HepG2 (cell line): ENCODE results near the gene UCK2. TPM values are rescaled to one million over a fixed set of nuclear protein-coding genes. Genes with fewer than 3 reads are reported as not detected.

Experiments used
- HMGXB4 ChIP-seq, 2 experiments: sonication (generic) in 1 of 2; formaldehyde crosslinking in 1 of 2; IDR thresholded peaks; 2 replicates each; pipeline versions ENCODE4 v1.4.0 to v1.6.1; 2018 to 2020; ENCODE audit warnings: missing genetic modification reagents in 2 of 2, borderline replicate concordance in 1 of 2, low read depth in 1 of 2, mild to moderate bottlenecking in 1 of 2, missing biosample characterization in 1 of 2
- MAFF ChIP-seq: IDR thresholded peaks from 2 replicates; pipeline ENCODE4 v1.6.1; 2011; ENCODE audit warnings: low read depth, low read length, improper control_type of control experiment
- NKX3-1 ChIP-seq: sonication (generic); formaldehyde crosslinking; IDR thresholded peaks from 2 replicates; pipeline ENCODE4 v1.5.0; 2020; ENCODE audit warnings: missing genetic modification reagents
- PHF20 ChIP-seq: sonication (generic); formaldehyde crosslinking; IDR thresholded peaks from 2 replicates; pipeline ENCODE4 v1.5.0; 2020; ENCODE audit warnings: mild to moderate bottlenecking, missing genetic modification reagents
- SNAI1 ChIP-seq: sonication (generic); formaldehyde crosslinking; IDR thresholded peaks from 2 replicates; pipeline ENCODE4 v1.5.0; 2020; ENCODE audit warnings: mild to moderate bottlenecking, missing genetic modification reagents, borderline replicate concordance
- TBX2 ChIP-seq: sonication (generic); formaldehyde crosslinking; IDR thresholded peaks from 2 replicates; pipeline ENCODE4 v1.5.0; 2020; ENCODE audit warnings: missing genetic modification reagents, mild to moderate bottlenecking, borderline replicate concordance
- ZNF543 ChIP-seq: sonication (generic); formaldehyde crosslinking; IDR thresholded peaks from 2 replicates; pipeline ENCODE4 v1.4.0; 2020; ENCODE audit warnings: mild to moderate bottlenecking, missing genetic modification reagents
- ZNF678 ChIP-seq: sonication (generic); formaldehyde crosslinking; IDR thresholded peaks from 2 replicates; pipeline ENCODE4 v1.4.0; 2020; ENCODE audit warnings: mild to moderate bottlenecking, missing genetic modification reagents
- ZNF841 ChIP-seq: sonication (generic); formaldehyde crosslinking; IDR thresholded peaks from 2 replicates; pipeline ENCODE4 v1.8.1; 2023; ENCODE audit warnings: missing genetic modification reagents, borderline replicate concordance
- polyA plus RNA-seq, 8 experiments: library from polyadenylated mRNA; depleted of rRNA in 3 of 8; stranded (reverse) in 7 of 8; unstranded in 1 of 8; fragments of >200 nt; fragmentation: Illumina TruSeq in 4 of 8; extraction: Trizol in 4 of 8; gene quantifications; 2 replicates each; pipeline versions ENCODE4 v1.2.1 to v1.2.3, GENCODE V29; 2011 to 2016; ENCODE audit warnings: low read depth in 4 of 8, missing spikeins in 1 of 8, mixed read lengths in 1 of 8; ENCODE audit not compliant: insufficient read depth in 1 of 8
- total RNA-seq, 5 experiments: library from RNA; depleted of rRNA; stranded (reverse); fragments of >200 nt; fragmentation: Illumina TruSeq; extraction: Trizol; gene quantifications; 2 replicates each; pipeline ENCODE4 v1.2.3, GENCODE V29; 2016; ENCODE audit warnings: low read depth in 1 of 5
- TF ChIP-seq, protein P1 (sequence below): sonication (generic); formaldehyde crosslinking; IDR thresholded peaks from 2 replicates; pipeline ENCODE4 v1.4.0; 2020; ENCODE audit warnings: mild to moderate bottlenecking, low read depth, missing genetic modification reagents
- TF ChIP-seq, protein P2 (sequence below), 2 experiments: fragments of 450-650 bp in 1 of 2; sonication (generic) in 1 of 2; formaldehyde crosslinking; IDR thresholded peaks; 2 replicates each; pipeline versions ENCODE4 v1.5.0 to v1.8.0; 2020 to 2022; ENCODE audit warnings: mild to moderate bottlenecking in 1 of 2, missing genetic modification reagents in 1 of 2
- TF ChIP-seq, protein P3 (sequence below): sonication (generic); formaldehyde crosslinking; IDR thresholded peaks from 2 replicates; pipeline ENCODE4 v1.4.0; 2020; ENCODE audit warnings: mild to moderate bottlenecking, missing genetic modification reagents
- TF ChIP-seq, protein P4 (sequence below): sonication (generic); formaldehyde crosslinking; IDR thresholded peaks from 2 replicates; pipeline ENCODE4 v1.5.1; 2020; ENCODE audit warnings: missing genetic modification reagents, mild to moderate bottlenecking, borderline replicate concordance

Gene UCK2
- total and polyA plus RNA-seq, 2 of the 13 experiments (the other 11 are each of a cell fraction or from before 2014, with no cell fraction given): 64.3 to 78.0 TPM

DNA sequence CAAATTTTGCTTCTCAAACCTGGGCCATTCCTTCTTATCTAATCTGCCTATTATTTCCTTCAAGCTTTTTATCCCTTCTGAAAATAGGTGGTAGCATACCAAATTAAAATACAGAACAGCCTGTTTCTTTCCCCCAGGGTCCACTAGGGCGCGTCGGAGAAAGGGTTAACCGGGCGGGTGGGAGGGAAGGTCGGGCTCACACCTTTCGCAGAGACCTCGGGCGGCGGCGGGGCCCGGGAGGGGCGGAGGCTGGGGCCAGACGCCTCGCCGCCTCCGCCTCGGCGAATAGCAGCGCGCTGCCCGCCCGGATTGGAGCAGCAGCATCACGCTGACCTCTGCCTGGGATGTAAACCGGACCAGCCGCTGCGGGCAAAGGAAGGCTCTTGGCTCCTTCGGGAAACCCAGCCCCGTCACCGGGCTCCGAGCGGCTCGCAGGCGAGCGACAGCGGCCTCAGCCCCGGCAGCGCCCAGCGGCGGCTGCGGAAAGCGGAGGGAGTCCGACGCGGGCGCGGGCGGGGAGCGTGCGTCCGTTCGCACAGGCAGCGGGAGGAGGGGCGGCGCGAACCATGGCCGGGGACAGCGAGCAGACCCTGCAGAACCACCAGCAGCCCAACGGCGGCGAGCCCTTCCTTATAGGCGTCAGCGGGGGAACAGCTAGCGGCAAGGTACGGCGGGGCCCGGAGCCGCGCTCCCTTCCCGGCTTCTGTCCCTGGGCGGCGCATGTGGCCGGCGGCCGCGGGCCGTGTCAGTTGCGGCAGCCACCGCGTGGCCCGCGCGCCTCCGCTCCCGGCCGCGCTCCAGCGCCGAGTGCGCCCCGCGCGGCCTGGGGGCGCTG is at the start of gene UCK2 (continued):
- TF ChIP-seq SNAI1: no peak
- no peak for TF ChIP-seq ZNF678 (CRISPR knock-in tag)
- TF ChIP-seq, protein P1, sequence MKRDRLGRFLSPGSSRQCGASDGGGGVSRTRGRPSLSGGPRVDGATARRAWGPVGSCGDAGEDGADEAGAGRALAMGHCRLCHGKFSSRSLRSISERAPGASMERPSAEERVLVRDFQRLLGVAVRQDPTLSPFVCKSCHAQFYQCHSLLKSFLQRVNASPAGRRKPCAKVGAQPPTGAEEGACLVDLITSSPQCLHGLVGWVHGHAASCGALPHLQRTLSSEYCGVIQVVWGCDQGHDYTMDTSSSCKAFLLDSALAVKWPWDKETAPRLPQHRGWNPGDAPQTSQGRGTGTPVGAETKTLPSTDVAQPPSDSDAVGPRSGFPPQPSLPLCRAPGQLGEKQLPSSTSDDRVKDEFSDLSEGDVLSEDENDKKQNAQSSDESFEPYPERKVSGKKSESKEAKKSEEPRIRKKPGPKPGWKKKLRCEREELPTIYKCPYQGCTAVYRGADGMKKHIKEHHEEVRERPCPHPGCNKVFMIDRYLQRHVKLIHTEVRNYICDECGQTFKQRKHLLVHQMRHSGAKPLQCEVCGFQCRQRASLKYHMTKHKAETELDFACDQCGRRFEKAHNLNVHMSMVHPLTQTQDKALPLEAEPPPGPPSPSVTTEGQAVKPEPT (CRISPR knock-in tag): 0 out of 2 replicates have a peak, but pooled peaks have one; percentile 32
- TF ChIP-seq PHF20 (CRISPR knock-in tag): no peak; the same call in 1 of the 2 replicates
- TF ChIP-seq TBX2 (CRISPR knock-in tag): peak; percentile 78
- TF ChIP-seq, protein P2, sequence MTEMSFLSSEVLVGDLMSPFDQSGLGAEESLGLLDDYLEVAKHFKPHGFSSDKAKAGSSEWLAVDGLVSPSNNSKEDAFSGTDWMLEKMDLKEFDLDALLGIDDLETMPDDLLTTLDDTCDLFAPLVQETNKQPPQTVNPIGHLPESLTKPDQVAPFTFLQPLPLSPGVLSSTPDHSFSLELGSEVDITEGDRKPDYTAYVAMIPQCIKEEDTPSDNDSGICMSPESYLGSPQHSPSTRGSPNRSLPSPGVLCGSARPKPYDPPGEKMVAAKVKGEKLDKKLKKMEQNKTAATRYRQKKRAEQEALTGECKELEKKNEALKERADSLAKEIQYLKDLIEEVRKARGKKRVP (CRISPR knock-in tag; IDR thresholded peaks at IDR 0.05): no peak
- TF ChIP-seq ZNF841 (CRISPR knock-in tag): no peak
- TF ChIP-seq, protein P3, sequence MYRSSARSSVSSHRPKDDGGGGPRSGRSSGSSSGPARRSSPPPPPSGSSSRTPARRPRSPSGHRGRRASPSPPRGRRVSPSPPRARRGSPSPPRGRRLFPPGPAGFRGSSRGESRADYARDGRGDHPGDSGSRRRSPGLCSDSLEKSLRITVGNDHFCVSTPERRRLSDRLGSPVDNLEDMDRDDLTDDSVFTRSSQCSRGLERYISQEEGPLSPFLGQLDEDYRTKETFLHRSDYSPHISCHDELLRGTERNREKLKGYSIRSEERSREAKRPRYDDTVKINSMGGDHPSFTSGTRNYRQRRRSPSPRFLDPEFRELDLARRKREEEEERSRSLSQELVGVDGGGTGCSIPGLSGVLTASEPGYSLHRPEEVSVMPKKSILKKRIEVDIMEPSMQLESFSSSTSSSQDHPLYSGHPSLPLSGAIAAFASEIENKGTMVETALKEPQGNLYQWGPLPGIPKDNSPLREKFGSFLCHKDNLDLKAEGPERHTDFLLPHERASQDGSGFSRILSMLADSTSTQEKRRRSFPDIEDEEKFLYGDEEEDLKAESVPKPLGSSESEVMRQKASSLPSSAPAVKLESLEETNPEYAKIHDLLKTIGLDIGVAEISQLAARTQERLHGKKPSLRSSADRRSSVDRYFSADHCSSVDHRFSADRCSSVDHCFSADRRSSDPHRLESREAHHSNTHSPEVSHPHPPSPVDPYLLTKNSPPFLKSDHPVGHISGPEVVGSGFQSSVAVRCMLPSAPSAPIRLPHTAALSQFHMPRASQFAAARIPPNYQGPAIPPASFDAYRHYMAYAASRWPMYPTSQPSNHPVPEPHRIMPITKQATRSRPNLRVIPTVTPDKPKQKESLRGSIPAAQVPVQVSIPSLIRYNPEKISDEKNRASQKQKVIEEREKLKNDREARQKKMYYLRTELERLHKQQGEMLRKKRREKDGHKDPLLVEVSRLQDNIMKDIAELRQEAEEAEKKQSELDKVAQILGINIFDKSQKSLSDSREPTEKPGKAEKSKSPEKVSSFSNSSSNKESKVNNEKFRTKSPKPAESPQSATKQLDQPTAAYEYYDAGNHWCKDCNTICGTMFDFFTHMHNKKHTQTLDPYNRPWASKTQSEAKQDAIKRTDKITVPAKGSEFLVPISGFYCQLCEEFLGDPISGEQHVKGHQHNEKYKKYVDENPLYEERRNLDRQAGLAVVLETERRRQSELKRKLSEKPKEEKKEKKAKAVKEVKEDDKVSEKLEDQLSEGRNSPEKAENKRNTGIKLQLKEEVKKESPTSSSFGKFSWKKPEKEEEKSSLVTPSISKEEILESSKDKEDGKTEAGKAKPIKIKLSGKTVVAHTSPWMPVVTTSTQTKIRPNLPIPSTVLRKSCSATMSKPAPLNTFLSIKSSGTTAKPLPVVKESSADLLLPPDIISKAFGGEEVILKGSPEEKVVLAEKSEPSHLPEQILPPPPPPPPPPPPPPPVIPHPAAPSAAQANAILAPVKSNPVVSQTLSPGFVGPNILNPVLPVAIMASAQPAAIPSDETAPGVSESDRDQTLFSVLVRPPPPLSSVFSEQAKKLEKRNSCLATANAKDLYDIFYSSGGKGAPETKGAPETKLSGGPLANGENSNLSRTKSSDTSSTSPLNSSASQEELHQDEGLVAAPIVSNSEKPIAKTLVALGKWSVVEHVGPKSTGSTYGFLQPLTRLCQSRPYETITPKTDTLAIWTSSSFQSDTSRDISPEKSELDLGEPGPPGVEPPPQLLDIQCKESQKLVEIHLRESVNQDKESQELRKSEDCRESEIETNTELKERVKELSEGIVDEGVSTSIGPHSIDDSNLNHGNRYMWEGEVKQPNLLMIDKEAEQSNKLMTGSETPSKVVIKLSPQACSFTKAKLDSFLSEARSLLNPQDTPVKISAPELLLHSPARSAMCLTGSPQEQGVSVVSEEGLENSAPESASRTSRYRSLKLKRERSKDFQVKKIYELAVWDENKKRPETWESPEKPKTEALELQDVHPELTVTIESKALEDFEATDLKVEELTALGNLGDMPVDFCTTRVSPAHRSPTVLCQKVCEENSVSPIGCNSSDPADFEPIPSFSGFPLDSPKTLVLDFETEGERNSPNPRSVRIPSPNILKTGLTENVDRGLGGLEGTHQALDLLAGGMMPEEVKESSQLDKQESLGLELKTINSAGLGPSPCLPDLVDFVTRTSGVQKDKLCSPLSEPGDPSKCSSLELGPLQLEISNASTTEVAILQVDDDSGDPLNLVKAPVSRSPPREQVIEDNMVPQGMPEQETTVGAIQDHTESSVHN (CRISPR knock-in tag): no peak
- TF ChIP-seq MAFF: no peak
- TF ChIP-seq, protein P4, sequence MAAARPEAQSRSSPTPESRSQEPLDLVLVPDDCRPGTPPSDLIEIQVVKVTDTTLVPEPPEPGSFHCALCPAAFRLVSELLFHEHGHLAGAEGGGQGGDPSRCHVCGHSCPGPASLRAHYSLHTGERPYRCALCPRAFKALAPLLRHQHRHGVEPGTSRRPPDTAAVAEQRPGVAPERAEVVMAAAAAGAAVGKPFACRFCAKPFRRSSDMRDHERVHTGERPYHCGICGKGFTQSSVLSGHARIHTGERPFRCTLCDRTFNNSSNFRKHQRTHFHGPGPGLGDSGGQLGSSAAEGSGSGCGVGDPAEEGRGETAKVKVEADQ: no peak; the same call in 1 of the 2 replicates
- peak in 1 of 2 experiments; percentile 75; a peak in 2 of 4 replicates for TF ChIP-seq HMGXB4 (CRISPR knock-in tag; IDR thresholded peaks at IDR 0.05; ENCODE audit: borderline replicate concordance in 1 of 2, low read depth in 1 of 2)
- 0 out of 2 replicates have a peak, but pooled peaks have one; percentile 67 for TF ChIP-seq ZNF543 (CRISPR knock-in tag)
- TF ChIP-seq NKX3-1 (CRISPR knock-in tag): no peak
